ENCODE results near the gene TRIP12.

- TF ChIP-seq POLR2AphosphoS5 (IDR thresholded peaks at IDR 0.05; ENCODE audit: low read depth, low read length) = no peak
- no peak for TF ChIP-seq SIN3A (IDR thresholded peaks at IDR 0.05; ENCODE audit: borderline replicate concordance, insufficient read depth, low read length)
- no peak for TF ChIP-seq REST (IDR thresholded peaks at IDR 0.05; ENCODE audit: insufficient read depth in 1 of 2, low read depth in 2 of 2, low read length in 2 of 2)
- TF ChIP-seq TAF1 (IDR thresholded peaks at IDR 0.05; ENCODE audit: borderline replicate concordance, insufficient read depth, low read length) = no peak
- no peak for TF ChIP-seq FOXP2 (optimal IDR thresholded peaks at IDR 0.05; ENCODE audit: borderline replicate concordance, extremely low read depth, extremely low read length, insufficient read depth)
These were observed 106.5 kb downstream of the TRIP12 start for GRCh38 chr2:229815342-229815741.

Measured in PFSK-1 (cell line).